Natural killer cell treated with Interleukin-12 subunit alpha and Interleukin-12 subunit beta and Interleukin-15 and Interleukin-18, amount 100 ng/mL, for 72 hours (primary cell): ENCODE results near the gene DLK2. TPM values are rescaled to one million over a fixed set of nuclear protein-coding genes. Genes with fewer than 3 reads are reported as not detected.

ENCODE experiments used
- ATAC-seq, 2 donors: fragments of 150-1000 bp; cut with Tn5 transposase in 1 of 2; sonication (Bioruptor Pico), chemical (Tn5 transposase) in 1 of 2; 2 replicates each; pipeline ENCODE4 v1.10.0; 2021
- DNase-seq: peaks from one replicate; pipeline ENCODE4 v3.0.0; 2022; ENCODE audit warnings: low spot score
- H3K27ac Mint-ChIP-seq, 2 donors: 1 replicate in 1 of 2; 2 replicates in 1 of 2; pipeline ENCODE4 v1.8.0; 2022; ENCODE audit warnings: mixed read lengths in 2 of 2, mild to moderate bottlenecking in 1 of 2, moderate library complexity in 1 of 2
- H3K27me3 Mint-ChIP-seq, 2 donors: 1 replicate in 1 of 2; 2 replicates in 1 of 2; pipeline ENCODE4 v1.8.0; 2022; ENCODE audit warnings: mixed read lengths in 2 of 2
- H3K36me3 Mint-ChIP-seq: one replicate; pipeline ENCODE4 v1.8.0; 2022; ENCODE audit warnings: mixed read lengths
- H3K4me1 Mint-ChIP-seq, 2 donors: 1 replicate in 1 of 2; 2 replicates in 1 of 2; pipeline ENCODE4 v1.8.0; 2022; ENCODE audit warnings: low read depth in 2 of 2, mixed read lengths in 2 of 2, mild to moderate bottlenecking in 1 of 2
- H3K4me3 Mint-ChIP-seq: one replicate; pipeline ENCODE4 v1.8.0; 2022; ENCODE audit warnings: mixed read lengths
- H3K9me3 Mint-ChIP-seq: 2 replicates; pipeline ENCODE4 v1.8.0; 2022; ENCODE audit warnings: mixed read lengths
- total RNA-seq, 2 donors: library from RNA; stranded (reverse); gene quantifications; one replicate each; pipeline ENCODE4 v1.2.3, GENCODE V29; 2022

DLK2 gene
- total RNA-seq, 2 donors from 2014 or later = 0.14 TPM; not detected in 1

- Mint-ChIP-seq H3K27ac (no peak overlapping the region), H3K27me3 (no peaks in the 10 kb centered on the region), H3K9me3 (no peaks in the 10 kb centered on the region), H3K4me1 (peaks cover 22 to 29% of the 10 kb centered on the region in 2 donors), H3K36me3 (no peaks in the 10 kb centered on the region), H3K4me3 (no peak overlapping the region)
- no peak for ATAC-seq
- no peak for DNase-seq
Observed at GRCh38 chr6:43493230-43493629, 37.9 kb upstream of the DLK2 start.

GRCh38 chr6:43492673-43493072 lies 37.3 kb upstream of the DLK2 start:
- H3K4me1 Mint-ChIP-seq = peaks cover 22 to 29% of the 10 kb centered on the region in 2 donors
- peak overlapping the region in 1 of 2 donors; percentile 50 for H3K27ac Mint-ChIP-seq
- H3K27me3 Mint-ChIP-seq = no peaks in the 10 kb centered on the region
- DNase-seq = no peak
- no peak overlapping the region for H3K4me3 Mint-ChIP-seq
- ATAC-seq = no peak
- no peaks in the 10 kb centered on the region for H3K36me3 Mint-ChIP-seq
- H3K9me3 Mint-ChIP-seq = no peaks in the 10 kb centered on the region

GRCh38 chr6:43491750-43492661 lies 36.7 kb upstream of the DLK2 start:
- peak overlapping the region in 1 of 2 donors; percentile 50 for H3K27ac Mint-ChIP-seq
- peaks cover 22 to 29% of the 10 kb centered on the region in 2 donors for H3K4me1 Mint-ChIP-seq

GRCh38 chr6:43490523-43490939 lies 35.2 kb upstream of the DLK2 start:
- peaks cover 18 to 26% of the 10 kb centered on the region in 2 donors for H3K4me1 Mint-ChIP-seq
- no peaks in the 10 kb centered on the region for H3K27me3 Mint-ChIP-seq

More at GRCh38 chr6:43491750-43492661, 36.7 kb upstream of the DLK2 start:
- Mint-ChIP-seq H3K4me3 (no peak overlapping the region), H3K9me3 (no peaks in the 10 kb centered on the region), H3K36me3 (no peaks in the 10 kb centered on the region), H3K27me3 (no peaks in the 10 kb centered on the region)
- no peak for DNase-seq
- no peak for ATAC-seq

GRCh38 chr6:43489277-43490072 lies 34.1 kb upstream of the DLK2 start:
- Mint-ChIP-seq H3K4me1 (peaks cover 17 to 21% of the 10 kb centered on the region in 2 donors), H3K4me3 (no peak overlapping the region), H3K27ac (no peak overlapping the region), H3K36me3 (no peaks in the 10 kb centered on the region), H3K27me3 (no peaks in the 10 kb centered on the region), H3K9me3 (no peaks in the 10 kb centered on the region)
- no peak for DNase-seq
- ATAC-seq = no peak

More at GRCh38 chr6:43490523-43490939, 35.2 kb upstream of the DLK2 start:
- ATAC-seq = no peak
- Mint-ChIP-seq H3K27ac (no peak overlapping the region), H3K4me3 (no peak overlapping the region), H3K9me3 (no peaks in the 10 kb centered on the region), H3K36me3 (no peaks in the 10 kb centered on the region)
- DNase-seq = no peak

GRCh38 chr6:43488667-43489276 lies 33.4 kb upstream of the DLK2 start:
- Mint-ChIP-seq H3K4me3 (no peak overlapping the region), H3K4me1 (peaks cover 16 to 17% of the 10 kb centered on the region in 2 donors), H3K27ac (no peak overlapping the region), H3K9me3 (no peaks in the 10 kb centered on the region), H3K36me3 (no peaks in the 10 kb centered on the region), H3K27me3 (no peaks in the 10 kb centered on the region)
- ATAC-seq (no peak), DNase-seq (no peak)

GRCh38 chr6:43481591-43482236 lies 26.4 kb upstream of the DLK2 start:
- ATAC-seq (no peak), DNase-seq (no peak)
- Mint-ChIP-seq H3K36me3 (no peaks in the 10 kb centered on the region), H3K4me1 (peaks cover 50 to 55% of the 10 kb centered on the region in 2 donors), H3K9me3 (no peaks in the 10 kb centered on the region), H3K4me3 (no peak overlapping the region), H3K27ac (no peak overlapping the region), H3K27me3 (no peaks in the 10 kb centered on the region)

- H3K9me3 Mint-ChIP-seq = no peaks in the 10 kb centered on the region
- no peaks in the 10 kb centered on the region for H3K36me3 Mint-ChIP-seq
- H3K27me3 Mint-ChIP-seq = no peaks in the 10 kb centered on the region
- H3K4me3 Mint-ChIP-seq = no peak overlapping the region
- no peak overlapping the region for H3K27ac Mint-ChIP-seq
- DNase-seq (no peak), ATAC-seq (no peak)
- H3K4me1 Mint-ChIP-seq = peaks cover 54 to 57% of the 10 kb centered on the region in 2 donors
Observed at GRCh38 chr6:43481075-43481474, 25.7 kb upstream of the DLK2 start.

- no peaks in the 10 kb centered on the region for H3K36me3 Mint-ChIP-seq
- ATAC-seq (no peak), DNase-seq (no peak)
- H3K9me3 Mint-ChIP-seq = no peaks in the 10 kb centered on the region
- H3K27me3 Mint-ChIP-seq = no peaks in the 10 kb centered on the region
- peaks cover 45 to 46% of the 10 kb centered on the region in 2 donors for H3K4me1 Mint-ChIP-seq
- peak overlapping the region; percentile 87 to 96 for H3K27ac Mint-ChIP-seq
- H3K4me3 Mint-ChIP-seq = peak overlapping the region; percentile 98
Observed at GRCh38 chr6:43478008-43478372, 22.6 kb upstream of the DLK2 start.

GRCh38 chr6:43477235-43478007 lies 22.1 kb upstream of the DLK2 start, which contains the start of gene TJAP1:
Gene TJAP1 (plus strand): TSS chr6:43477570. CDS start chr6:43499002, 21,432 bp downstream.
- peak; percentile 100 for ATAC-seq
- Mint-ChIP-seq H3K9me3 (no peaks in the 10 kb centered on the region), H3K27me3 (no peaks in the 10 kb centered on the region), H3K4me3 (peak within 1 kb of the TSS; percentile 98), H3K27ac (peak within 1 kb of the TSS; percentile 87 to 96), H3K36me3 (no peaks in the 10 kb centered on the region), H3K4me1 (peaks cover 44% of the 10 kb centered on the region in 2 donors)
- DNase-seq = peak; percentile 94

- Mint-ChIP-seq H3K4me1 (peaks cover 37% of the 10 kb centered on the region in 2 donors), H3K4me3 (peak overlapping the region; percentile 98), H3K9me3 (no peaks in the 10 kb centered on the region), H3K36me3 (no peaks in the 10 kb centered on the region), H3K27ac (peak overlapping the region; percentile 87 to 96), H3K27me3 (no peaks in the 10 kb centered on the region)
- ATAC-seq (no peak), DNase-seq (no peak)
Observed at GRCh38 chr6:43476746-43477145, 21.4 kb upstream of the DLK2 start.

- H3K27me3 Mint-ChIP-seq = peaks cover 0 to 7% of the 10 kb centered on the region in 2 donors
Observed at GRCh38 chr6:43475516-43475915, 20.2 kb upstream of the DLK2 start.

More at GRCh38 chr6:43475516-43475915, 20.2 kb upstream of the DLK2 start:
- H3K36me3 Mint-ChIP-seq = no peaks in the 10 kb centered on the region
- H3K27ac Mint-ChIP-seq = no peak overlapping the region
- no peaks in the 10 kb centered on the region for H3K9me3 Mint-ChIP-seq
- peaks cover 29 to 30% of the 10 kb centered on the region in 2 donors for H3K4me1 Mint-ChIP-seq
- no peak for DNase-seq
- no peak overlapping the region for H3K4me3 Mint-ChIP-seq
- no peak for ATAC-seq
